ENCODE data around the gene LRRC4B. TPM values are rescaled to one million over a fixed set of nuclear protein-coding genes. Genes with fewer than 3 reads are reported as not detected.
A peak's percentile ranks its signal among the peaks of the same experiment; 100 is the strongest.

LRRC4B gene
- total and polyA plus RNA-seq, 12 donors = 0.42 to 3.0 (median 0.78) TPM

DNA sequence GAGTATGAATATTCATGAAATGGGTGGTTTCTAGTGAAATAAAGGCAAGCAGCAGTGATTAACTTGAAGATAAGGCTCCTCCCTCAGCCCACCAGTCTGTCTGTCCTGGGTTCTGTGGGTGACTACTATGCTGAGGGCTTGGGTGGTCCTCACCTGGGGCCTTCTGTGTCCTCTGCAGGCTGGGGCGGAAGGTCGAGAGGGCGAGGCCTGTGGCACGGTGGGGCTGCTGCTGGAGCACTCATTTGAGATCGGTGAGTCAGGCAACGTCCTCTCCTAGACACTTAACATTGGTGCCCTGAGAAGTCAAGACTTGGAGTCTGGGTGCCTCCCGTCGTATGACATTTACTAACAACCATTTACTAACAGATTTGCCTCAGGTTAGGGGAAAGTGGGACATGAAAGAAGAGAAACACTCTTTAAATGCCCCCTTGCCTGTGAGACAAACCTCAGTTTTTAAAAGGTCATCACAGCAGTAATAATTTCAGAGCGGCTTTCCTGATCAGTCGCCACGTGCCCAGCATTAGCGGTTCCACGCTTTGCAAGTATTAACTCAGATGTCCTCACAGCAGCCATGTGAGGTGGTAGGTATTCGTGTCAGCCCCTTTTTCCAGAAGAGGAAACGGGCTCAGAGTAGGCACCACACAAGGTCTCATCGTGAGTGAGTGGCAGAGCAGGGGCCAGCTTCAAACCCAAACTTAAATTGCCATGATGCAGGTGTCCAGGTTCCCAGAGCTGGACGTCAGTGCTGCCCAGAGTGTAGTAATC lies 90.3 kb downstream of the LRRC4B start:
- DNase-seq (no peak), ATAC-seq (no peak)
- Histone ChIP-seq H3K9me3 (no peaks in the 10 kb centered on the region), H3K4me3 (peak overlapping the region in 5 of 10 donors; percentile 72 to 100 (median 86)), H3K4me1 (peaks cover 5 to 28% (median 19%) of the 10 kb centered on the region in 9 donors), H3K36me3 (peaks cover 0 to 49% (median 19%) of the 10 kb centered on the region in 9 donors), H3K27me3 (no peaks in the 10 kb centered on the region), H3K27ac (no peak overlapping the region)
- TF ChIP-seq, protein P1, sequence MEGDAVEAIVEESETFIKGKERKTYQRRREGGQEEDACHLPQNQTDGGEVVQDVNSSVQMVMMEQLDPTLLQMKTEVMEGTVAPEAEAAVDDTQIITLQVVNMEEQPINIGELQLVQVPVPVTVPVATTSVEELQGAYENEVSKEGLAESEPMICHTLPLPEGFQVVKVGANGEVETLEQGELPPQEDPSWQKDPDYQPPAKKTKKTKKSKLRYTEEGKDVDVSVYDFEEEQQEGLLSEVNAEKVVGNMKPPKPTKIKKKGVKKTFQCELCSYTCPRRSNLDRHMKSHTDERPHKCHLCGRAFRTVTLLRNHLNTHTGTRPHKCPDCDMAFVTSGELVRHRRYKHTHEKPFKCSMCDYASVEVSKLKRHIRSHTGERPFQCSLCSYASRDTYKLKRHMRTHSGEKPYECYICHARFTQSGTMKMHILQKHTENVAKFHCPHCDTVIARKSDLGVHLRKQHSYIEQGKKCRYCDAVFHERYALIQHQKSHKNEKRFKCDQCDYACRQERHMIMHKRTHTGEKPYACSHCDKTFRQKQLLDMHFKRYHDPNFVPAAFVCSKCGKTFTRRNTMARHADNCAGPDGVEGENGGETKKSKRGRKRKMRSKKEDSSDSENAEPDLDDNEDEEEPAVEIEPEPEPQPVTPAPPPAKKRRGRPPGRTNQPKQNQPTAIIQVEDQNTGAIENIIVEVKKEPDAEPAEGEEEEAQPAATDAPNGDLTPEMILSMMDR (IDR thresholded peaks at IDR 0.05) = no peak
- intact Hi-C loops (cut with DNase I) = loop anchor here in 2 of 10 donors (2.0 to 5.0 kb wide), 3 partner anchors 33 to 106 kb away; partner anchors contain the start of genes JOSD2 (in 2 of the 2) and ASPDH (in 1 of the 2)
- 93% methylated on average over 17 of the region's 17 CpGs for WGBS, 2 donors

DNA sequence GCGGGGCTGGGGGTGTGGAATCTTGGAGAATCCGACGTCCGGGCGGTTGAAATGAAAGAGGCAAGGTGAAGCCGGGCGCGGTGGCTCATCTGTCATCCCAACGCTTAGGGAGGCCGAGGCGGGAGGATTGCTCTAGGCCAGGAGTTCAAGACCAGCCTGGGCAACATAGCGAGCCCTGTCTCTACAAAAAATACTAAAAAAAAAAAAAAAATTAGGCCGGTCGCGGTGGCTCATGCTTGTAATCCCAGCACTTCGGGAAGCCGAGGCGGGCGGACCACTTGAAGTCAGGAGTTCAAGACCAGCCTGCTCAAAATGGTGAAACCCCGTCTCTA lies 91.4 kb downstream of the LRRC4B start:
- peaks cover 5 to 25% (median 19%) of the 10 kb centered on the region in 9 donors for H3K4me1 ChIP-seq
- no peaks in the 10 kb centered on the region for H3K27me3 ChIP-seq
- intact Hi-C loops (cut with DNase I) = loop anchor here in 2 of 10 donors (2.0 to 5.0 kb wide), 3 partner anchors 34 to 105 kb away; partner anchors contain the start of genes JOSD2 (in 2 of the 2) and ASPDH (in 1 of the 2)
- 15 to 19% methylated on average over 20 of the region's 20 CpGs for WGBS, 2 donors
- H3K9me3 ChIP-seq = no peaks in the 10 kb centered on the region
- peak overlapping the region; percentile 72 to 100 (median 90) for H3K4me3 ChIP-seq
- ATAC-seq = no peak
- TF ChIP-seq, protein P1 (IDR thresholded peaks at IDR 0.05) = no peak
- no peak for DNase-seq
- H3K27ac ChIP-seq = peak overlapping the region in 9 of 10 donors; percentile 54 to 89 (median 75)
- peaks cover 0 to 39% (median 19%) of the 10 kb centered on the region in 9 donors for H3K36me3 ChIP-seq

DNA sequence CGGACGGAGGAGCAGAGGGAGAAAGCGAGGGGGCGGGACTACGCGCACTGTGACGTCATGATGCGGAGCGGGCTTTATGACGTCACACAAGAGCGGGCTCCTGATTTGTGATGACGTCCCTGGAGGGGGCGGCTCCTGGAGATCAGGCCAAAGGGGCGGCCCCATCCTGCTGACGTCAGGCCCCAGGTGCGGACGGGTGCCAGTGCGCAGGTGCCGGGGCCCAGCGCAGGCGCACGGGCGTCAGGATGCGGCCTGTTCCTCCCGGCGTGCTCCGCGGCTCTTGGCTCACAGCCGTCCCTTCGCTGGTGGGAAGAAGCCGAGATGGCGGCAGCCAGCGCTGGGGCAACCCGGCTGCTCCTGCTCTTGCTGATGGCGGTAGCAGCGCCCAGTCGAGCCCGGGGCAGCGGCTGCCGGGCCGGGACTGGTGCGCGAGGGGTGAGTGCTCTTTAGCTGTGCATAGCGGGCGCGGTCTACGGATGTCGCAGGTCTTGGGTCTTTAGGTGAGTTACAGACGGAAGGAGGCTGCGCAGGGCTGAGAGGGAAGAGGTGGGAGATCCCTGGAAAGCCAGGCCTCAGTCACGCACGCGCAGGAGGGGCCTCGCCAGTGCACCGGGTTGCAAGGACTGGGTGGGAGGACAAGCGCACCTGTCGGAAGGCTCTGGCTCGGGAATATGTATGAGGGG lies 91.9 kb downstream of the LRRC4B start, which contains the start of the genes EMC10 and GARIN5A:
TSS of gene EMC10 (plus strand) at position 284 of the 683 bp plus-strand sequence. CDS start at position 322, 38 bp downstream.
TSS of gene GARIN5A (minus strand) at position 625 of the 683 bp plus-strand sequence. CDS start at position 165, 460 bp downstream.
- no peaks in the 10 kb centered on the region for H3K27me3 ChIP-seq
- H3K4me1 ChIP-seq = peaks cover 5 to 25% (median 19%) of the 10 kb centered on the region in 9 donors
- peak within 1 kb of the TSS in 9 of 10 donors; percentile 54 to 89 (median 75) for H3K27ac ChIP-seq
- ATAC-seq (peak; percentile 91 to 98 (median 97)), DNase-seq (peak; percentile 91 to 92)
- H3K9me3 ChIP-seq = no peaks in the 10 kb centered on the region
- 1 to 2% methylated on average over 58 of the region's 58 CpGs for WGBS, 2 donors
- TF ChIP-seq, protein P1 (IDR thresholded peaks at IDR 0.05) = no peak
- peak within 1 kb of the TSS; percentile 72 to 100 (median 90) for H3K4me3 ChIP-seq
- H3K36me3 ChIP-seq = peaks cover 0 to 34% (median 13%) of the 10 kb centered on the region in 9 donors
- intact Hi-C loops (cut with DNase I) = loop anchor here in 2 of 10 donors (2.0 to 5.0 kb wide), 3 partner anchors 34 to 104 kb away; partner anchors contain the start of genes JOSD2 (in 2 of the 2) and ASPDH (in 1 of the 2)
